HG03095 (cell line): Measurements from ENCODE around the gene METTL6.
"Not testable (repeated sequence)": the region's sequence is repeated elsewhere in the genome, so short reads cannot be mapped to it uniquely, and the experiment has no call there.

Experiments
- ATAC-seq: cut with Tn5 transposase; IDR thresholded peaks from one replicate; pipeline ENCODE4 v1.9.1; 2021; ENCODE audit warnings: moderate library complexity; ENCODE audit not compliant: unreplicated experiment

The METTL6 gene

GRCh38 chr3:15405448-15406050 lies 21.8 kb downstream of the METTL6 start:
- ATAC-seq, result peak; percentile 53

GRCh38 chr3:15404767-15405166 lies 22.6 kb downstream of the METTL6 start:
- peak; percentile 56 for ATAC-seq

GRCh38 chr3:15403965-15404364 lies 23.4 kb downstream of the METTL6 start:
- no peak for ATAC-seq

- ATAC-seq, result no peak
These were observed 23.8 kb downstream of the METTL6 start for GRCh38 chr3:15403495-15403894.

GRCh38 chr3:15401936-15402335 lies 25.4 kb downstream of the METTL6 start:
- no peak for ATAC-seq

- ATAC-seq, result no peak
These were observed 27.4 kb downstream of the METTL6 start for GRCh38 chr3:15399970-15400369.

GRCh38 chr3:15398731-15399133 lies 28.6 kb downstream of the METTL6 start:
- ATAC-seq, result not testable (repeated sequence)

GRCh38 chr3:15393252-15393651 lies 34.1 kb downstream of the METTL6 start:
- not testable (repeated sequence) for ATAC-seq

- ATAC-seq, result no peak
These were observed 36.3 kb downstream of the METTL6 start for GRCh38 chr3:15391007-15391406.

GRCh38 chr3:15390460-15390859 lies 36.9 kb downstream of the METTL6 start:
- no peak for ATAC-seq

- ATAC-seq, result not testable (repeated sequence)
These were observed 39.0 kb downstream of the METTL6 start for GRCh38 chr3:15388335-15388734.

- ATAC-seq, result no peak
These were observed 39.6 kb downstream of the METTL6 start for GRCh38 chr3:15387735-15388134.

GRCh38 chr3:15387171-15387581 lies 40.2 kb downstream of the METTL6 start:
- no peak for ATAC-seq

GRCh38 chr3:15386654-15386955 lies 40.7 kb downstream of the METTL6 start:
- not testable (repeated sequence) for ATAC-seq

- no peak for ATAC-seq
These were observed 41.3 kb downstream of the METTL6 start for GRCh38 chr3:15385901-15386653.

GRCh38 chr3:15385238-15385695 lies 42.1 kb downstream of the METTL6 start:
- peak; percentile 10 for ATAC-seq

- peak; percentile 85 for ATAC-seq
These were observed 42.7 kb downstream of the METTL6 start for GRCh38 chr3:15384510-15385237.

- ATAC-seq, result no peak
These were observed 44.9 kb downstream of the METTL6 start for GRCh38 chr3:15382405-15382923.

GRCh38 chr3:15380980-15381890 lies 46.1 kb downstream of the METTL6 start:
- no peak for ATAC-seq

- ATAC-seq, result peak; percentile 94
These were observed 49.2 kb downstream of the METTL6 start for GRCh38 chr3:15377961-15378791.
